Measurements from ENCODE around the gene NFYC.

- TF ChIP-seq CTCF (conservative IDR thresholded peaks at IDR 0.05; ENCODE audit: low read depth, low read length) (no peak), EZH2 (IDR thresholded peaks at IDR 0.05; ENCODE audit: borderline replicate concordance, low read depth, low read length, poor library complexity, severe bottlenecking) (no peak)
Measured at GRCh38 chr1:40818264-40818961, 126.9 kb downstream of the NFYC start.
